PC-9 (cell line): Measurements from ENCODE around the gene DLD.

Experiments
- EZH2 ChIP-seq: fragments of 200-600 bp; sonication (generic); IDR thresholded peaks from 2 replicates; pipeline ENCODE4 v1.8.0; 2017; ENCODE audit warnings: antibody characterized with exemption, low read depth
- TF ChIP-seq, protein P1 (sequence below): fragments of 200-600 bp; sonication (generic); conservative IDR thresholded peaks from 2 replicates; pipeline ENCODE4 v1.6.1; 2017; ENCODE audit warnings: mixed run types, antibody characterized with exemption, mild to moderate bottlenecking, moderate library complexity

DNA sequence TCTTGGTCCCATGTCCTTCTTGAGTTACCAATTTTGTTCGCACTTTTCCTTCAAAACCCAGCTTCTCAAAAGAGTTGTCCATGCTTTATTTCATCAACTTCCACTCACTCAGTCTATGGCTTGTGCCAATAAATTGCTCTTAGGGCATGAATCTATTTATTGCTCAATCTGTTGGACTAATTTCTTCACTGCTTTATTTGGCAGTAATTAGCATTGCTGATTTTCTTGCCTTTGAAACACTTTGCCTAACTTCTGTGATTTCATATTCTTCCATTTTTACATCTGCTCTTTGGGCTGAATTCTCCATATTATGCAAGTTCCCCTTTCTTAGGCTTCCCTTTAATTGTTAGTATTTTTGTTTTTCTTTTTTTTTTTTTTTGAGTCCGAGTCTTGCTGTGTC, 16.8 kb downstream of the DLD start:
- TF ChIP-seq, protein P1, sequence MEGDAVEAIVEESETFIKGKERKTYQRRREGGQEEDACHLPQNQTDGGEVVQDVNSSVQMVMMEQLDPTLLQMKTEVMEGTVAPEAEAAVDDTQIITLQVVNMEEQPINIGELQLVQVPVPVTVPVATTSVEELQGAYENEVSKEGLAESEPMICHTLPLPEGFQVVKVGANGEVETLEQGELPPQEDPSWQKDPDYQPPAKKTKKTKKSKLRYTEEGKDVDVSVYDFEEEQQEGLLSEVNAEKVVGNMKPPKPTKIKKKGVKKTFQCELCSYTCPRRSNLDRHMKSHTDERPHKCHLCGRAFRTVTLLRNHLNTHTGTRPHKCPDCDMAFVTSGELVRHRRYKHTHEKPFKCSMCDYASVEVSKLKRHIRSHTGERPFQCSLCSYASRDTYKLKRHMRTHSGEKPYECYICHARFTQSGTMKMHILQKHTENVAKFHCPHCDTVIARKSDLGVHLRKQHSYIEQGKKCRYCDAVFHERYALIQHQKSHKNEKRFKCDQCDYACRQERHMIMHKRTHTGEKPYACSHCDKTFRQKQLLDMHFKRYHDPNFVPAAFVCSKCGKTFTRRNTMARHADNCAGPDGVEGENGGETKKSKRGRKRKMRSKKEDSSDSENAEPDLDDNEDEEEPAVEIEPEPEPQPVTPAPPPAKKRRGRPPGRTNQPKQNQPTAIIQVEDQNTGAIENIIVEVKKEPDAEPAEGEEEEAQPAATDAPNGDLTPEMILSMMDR: no peak
- TF ChIP-seq EZH2: no peak
